Jurkat, Clone E6-1 (cell line): ENCODE results near the gene SCGB2A2.

Experiments
- DNase-seq: peaks from one replicate; pipeline ENCODE4 v3.0.0-alpha.2; 2011; ENCODE audit warnings: low read depth, low spot score
- H3K4me3 ChIP-seq: 2 replicates; pipeline ENCODE4 v1.5.1; 2011; ENCODE audit warnings: mild to moderate bottlenecking, low read length, control low read depth, moderate library complexity

SCGB2A2 gene

DNA sequence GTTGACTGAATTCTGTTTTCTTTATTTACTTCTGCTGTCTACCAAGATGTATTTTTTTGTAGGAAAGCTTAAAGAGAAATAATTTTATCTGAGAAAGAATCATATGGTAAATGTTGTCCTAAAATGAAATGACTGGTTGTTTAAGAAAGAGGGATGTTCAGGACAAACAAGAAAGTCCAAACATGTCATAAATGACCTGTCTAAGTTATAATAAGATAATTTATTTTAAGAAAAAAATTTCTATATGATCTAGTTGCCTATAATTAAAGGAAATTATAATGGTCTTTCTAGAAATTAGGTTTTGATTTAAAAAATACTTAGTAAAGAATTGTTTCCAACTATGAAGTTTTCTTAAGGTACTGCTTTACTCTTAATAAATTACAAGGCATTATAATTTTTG lies 10.5 kb downstream of the SCGB2A2 start:
- H3K4me3 ChIP-seq = no peak overlapping the region
- no peak for DNase-seq

DNA sequence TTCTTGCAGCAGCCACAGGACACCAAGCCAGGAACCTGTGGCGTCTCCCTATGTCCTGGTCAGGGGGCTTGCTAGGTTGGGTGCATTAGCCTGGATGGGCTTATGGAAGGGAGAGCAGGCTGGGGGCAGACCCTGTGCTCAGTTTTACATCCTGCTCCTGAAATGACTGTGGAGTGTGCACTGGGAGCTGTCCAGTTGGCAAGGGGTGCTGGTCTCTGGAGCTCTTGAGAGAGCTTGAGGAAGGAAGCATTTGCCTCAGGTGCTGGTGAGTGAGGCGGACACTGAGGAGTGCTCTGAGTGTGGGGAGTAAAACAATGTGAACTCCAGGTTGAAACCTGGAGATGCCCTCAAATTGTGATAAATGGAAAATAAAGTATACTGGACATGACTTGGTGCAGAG lies 25.5 kb downstream of the SCGB2A2 start:
- no peak overlapping the region for H3K4me3 ChIP-seq
- DNase-seq = no peak

DNA sequence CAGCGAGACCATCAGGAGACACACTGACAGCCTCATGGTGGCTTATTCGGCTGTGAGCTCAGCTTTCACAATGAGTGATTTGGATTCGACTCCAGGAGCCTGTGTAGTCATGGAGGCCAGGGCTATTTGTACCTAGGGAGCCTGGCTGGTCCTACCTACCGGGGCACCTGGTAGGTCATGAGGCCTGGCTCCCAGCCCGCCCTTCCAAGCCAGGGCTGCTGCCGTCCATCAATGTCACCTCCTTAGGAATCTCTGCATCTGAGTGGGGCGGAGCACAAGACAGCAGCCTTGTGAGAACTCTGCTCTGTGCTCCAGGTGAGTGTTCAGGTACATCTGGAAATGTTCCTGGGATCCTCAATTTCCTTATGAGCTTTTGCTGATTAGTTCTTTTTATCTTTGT lies 29.0 kb downstream of the SCGB2A2 start, which contains the start of gene SCGB1D4:
Gene SCGB1D4, minus strand, starts transcription at position 101 of the 400 bp plus-strand sequence. Its CDS starts 65 bp downstream, at position 36.
- DNase-seq = no peak
- no peak within 1 kb of the TSS for H3K4me3 ChIP-seq

DNA sequence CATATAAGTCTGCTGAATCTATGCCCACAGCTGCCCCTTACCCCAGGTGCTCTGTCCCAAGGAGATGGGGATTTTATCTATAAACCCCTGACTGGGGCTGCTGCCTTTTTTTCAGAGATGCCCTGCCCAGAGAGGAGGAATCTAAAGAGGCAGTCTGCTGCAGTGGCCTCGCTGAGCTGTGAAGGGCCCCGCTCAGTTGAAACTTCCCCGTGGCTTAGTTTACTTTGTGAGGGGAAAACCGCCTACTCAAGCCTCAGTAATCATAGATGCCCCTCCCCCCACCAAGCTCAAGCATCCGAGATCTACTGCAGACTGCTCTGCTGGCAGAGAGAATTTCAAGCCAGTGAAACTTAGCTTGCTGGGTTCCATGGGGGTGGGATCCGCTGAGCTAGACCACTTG lies 36.3 kb downstream of the SCGB2A2 start:
- no peak for DNase-seq
- no peak overlapping the region for H3K4me3 ChIP-seq

DNA sequence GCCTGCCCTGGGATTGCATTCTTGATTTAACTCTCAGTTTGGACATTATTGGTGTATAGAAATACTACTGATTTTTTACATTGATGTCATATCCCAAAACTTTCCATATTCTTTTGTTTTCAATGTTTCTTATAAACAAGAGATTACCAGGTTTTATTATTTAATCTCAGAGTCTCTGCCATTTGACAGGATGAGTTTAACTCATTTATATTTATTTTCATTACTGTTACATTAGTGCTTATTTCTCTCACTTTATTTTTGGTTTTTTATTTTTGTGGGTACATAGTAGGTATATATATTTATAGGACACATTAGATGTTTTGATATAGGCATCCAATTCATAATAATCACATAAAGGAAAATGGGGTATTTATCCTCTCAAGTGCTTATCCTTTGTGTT lies 38.0 kb downstream of the SCGB2A2 start:
- no peak for DNase-seq
- H3K4me3 ChIP-seq = no peak overlapping the region

DNA sequence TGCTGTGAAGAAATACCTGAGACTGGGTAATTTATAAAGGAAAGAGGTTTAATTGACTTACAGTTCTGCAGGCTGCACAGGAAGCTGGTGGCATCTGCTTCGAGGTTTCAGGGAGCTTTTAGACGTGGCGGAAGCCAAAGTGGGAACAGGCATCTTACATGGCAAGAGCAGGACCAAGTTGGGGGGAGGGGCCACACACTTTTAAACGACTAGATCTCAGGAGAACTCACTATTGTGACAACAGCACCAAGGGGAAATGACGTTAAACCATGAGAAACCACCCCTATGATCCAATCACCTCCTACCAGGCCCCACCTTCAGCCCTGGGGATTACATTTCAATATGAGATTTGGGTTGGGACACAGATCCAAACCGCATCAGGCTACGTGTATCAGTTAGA lies 40.0 kb downstream of the SCGB2A2 start:
- DNase-seq = no peak
- no peak overlapping the region for H3K4me3 ChIP-seq

DNA sequence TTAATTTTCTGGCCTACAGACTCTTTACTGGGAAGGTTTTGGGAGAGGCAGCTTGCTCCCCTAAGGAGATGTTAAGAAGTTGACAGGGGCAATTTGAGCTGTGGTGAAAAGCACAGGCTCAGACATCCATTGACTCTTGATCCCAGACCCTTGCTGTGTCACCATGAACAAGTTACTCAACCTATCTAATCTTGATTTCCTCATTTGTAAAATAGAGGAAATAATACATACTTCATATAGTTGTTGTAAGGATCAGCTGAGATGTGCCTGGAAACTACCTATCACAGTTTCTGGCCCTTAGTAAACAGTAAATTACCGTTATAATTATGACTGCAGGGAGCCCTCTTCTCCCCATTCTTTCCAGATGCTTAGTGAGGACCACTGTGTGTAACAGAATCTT lies 45.5 kb downstream of the SCGB2A2 start:
- DNase-seq = no peak
- no peak overlapping the region for H3K4me3 ChIP-seq

DNA sequence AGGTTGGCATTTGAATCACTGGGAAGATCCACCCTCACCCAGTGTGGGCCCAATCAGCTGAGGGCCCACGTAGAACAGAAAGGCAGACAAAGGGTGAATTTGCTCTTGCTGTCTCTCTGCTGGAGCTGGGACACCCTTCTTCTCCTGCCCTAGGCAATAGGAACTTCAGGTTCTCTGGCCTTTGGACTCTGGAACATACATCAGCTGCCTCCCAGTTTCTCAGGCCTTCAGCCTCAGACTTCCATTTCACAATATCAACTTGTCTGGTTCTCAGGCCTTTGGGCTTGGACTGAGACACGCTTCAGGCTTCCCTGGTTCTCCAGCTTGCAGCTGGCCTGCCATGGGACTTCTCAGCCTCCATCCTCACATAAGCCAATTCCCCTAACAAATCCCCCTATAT lies 52.6 kb downstream of the SCGB2A2 start:
- DNase-seq = no peak
- H3K4me3 ChIP-seq = no peak overlapping the region
